Hepatocyte (in vitro differentiated cells): ENCODE measurements around the gene ENAM. TPM values are rescaled to one million over a fixed set of nuclear protein-coding genes. Genes with fewer than 3 reads are reported as not detected.

Experiments used
- DNase-seq: peaks from one replicate; pipeline ENCODE4 v3.0.0-alpha.2; 2016; ENCODE audit warnings: low spot score
- H2AFZ ChIP-seq: fragments of 200-600 bp; sonication (generic); 2 replicates; pipeline ENCODE4 v1.6.0; 2016; ENCODE audit warnings: antibody characterized with exemption, mild to moderate bottlenecking
- H3K27ac ChIP-seq: fragments of 200-600 bp; sonication (generic); 2 replicates; pipeline ENCODE4 v1.5.1; 2016; ENCODE audit warnings: mild to moderate bottlenecking
- H3K27me3 ChIP-seq: fragments of 200-600 bp; sonication (generic); 2 replicates; pipeline ENCODE4 v1.6.1; 2016
- H3K36me3 ChIP-seq: fragments of 200-600 bp; sonication (generic); replicated peaks from 2 replicates; pipeline ENCODE4 v1.5.1; 2016; ENCODE audit warnings: low read depth; ENCODE audit not compliant: insufficient read depth
- H3K4me1 ChIP-seq: fragments of 200-600 bp; sonication (generic); 2 replicates; pipeline ENCODE4 v1.5.1; 2016; ENCODE audit warnings: mild to moderate bottlenecking, moderate library complexity; ENCODE audit not compliant: insufficient read depth
- H3K4me2 ChIP-seq: fragments of 200-600 bp; sonication (generic); 2 replicates; pipeline ENCODE4 v1.6.0; 2016
- H3K4me3 ChIP-seq: fragments of 200-600 bp; sonication (generic); 2 replicates; pipeline ENCODE4 v1.5.1; 2016; ENCODE audit warnings: mild to moderate bottlenecking
- H3K79me2 ChIP-seq: fragments of 200-600 bp; sonication (generic); 2 replicates; pipeline ENCODE4 v1.6.0; 2017; ENCODE audit warnings: mild to moderate bottlenecking
- H3K9me2 ChIP-seq: fragments of 200-600 bp; sonication (generic); replicated peaks from 2 replicates; pipeline ENCODE4 v1.6.0; 2017; ENCODE audit warnings: mild to moderate bottlenecking; ENCODE audit not compliant: insufficient read depth
- H3K9me3 ChIP-seq: fragments of 200-600 bp; sonication (generic); 2 replicates; pipeline ENCODE4 v1.5.1; 2016; ENCODE audit warnings: low read depth, mild to moderate bottlenecking
- H4K20me1 ChIP-seq: fragments of 200-600 bp; sonication (generic); 2 replicates; pipeline ENCODE4 v1.6.0; 2016; ENCODE audit warnings: mild to moderate bottlenecking; ENCODE audit not compliant: insufficient read depth, poor library complexity, severe bottlenecking
- EZH2 ChIP-seq: fragments of 200-600 bp; sonication (generic); IDR thresholded peaks from 2 replicates; pipeline ENCODE4 v1.6.1; 2016; ENCODE audit warnings: antibody characterized with exemption, mild to moderate bottlenecking, borderline replicate concordance
- EZH2phosphoT487 ChIP-seq: fragments of 200-600 bp; sonication (generic); IDR thresholded peaks from one replicate; pipeline ENCODE4 v1.6.1; 2018; ENCODE audit warnings: antibody characterized with exemption, mild to moderate bottlenecking, low read depth, moderate library complexity; ENCODE audit not compliant: unreplicated experiment, severe bottlenecking
- WGBS: methylation state at CpG from one replicate; pipeline ENCODE4 v1.1.6; 2016; ENCODE audit warnings: low lambda C conversion rate; ENCODE audit errors: missing lambda C conversion rate; 5-methylcytosine and 5-hydroxymethylcytosine counted together
- polyA plus RNA-seq: library from polyadenylated mRNA; unstranded; fragments of >200 nt; fragmentation: Nextera tagmentation; extraction: Ambion mirVana; gene quantifications from 2 replicates; pipeline ENCODE4 v1.2.1, GENCODE V29; 2016
- total RNA-seq: library from RNA; depleted of rRNA; stranded (reverse); fragments of >200 nt; gene quantifications from 2 replicates; pipeline ENCODE4 v1.2.3, GENCODE V29; 2014
- TF ChIP-seq, protein P1 (sequence below): fragments of 200-600 bp; sonication (generic); IDR thresholded peaks from 2 replicates; pipeline ENCODE4 v1.5.1; 2016; ENCODE audit warnings: antibody characterized with exemption, mild to moderate bottlenecking; ENCODE audit not compliant: poor library complexity

Gene ENAM, protein sequence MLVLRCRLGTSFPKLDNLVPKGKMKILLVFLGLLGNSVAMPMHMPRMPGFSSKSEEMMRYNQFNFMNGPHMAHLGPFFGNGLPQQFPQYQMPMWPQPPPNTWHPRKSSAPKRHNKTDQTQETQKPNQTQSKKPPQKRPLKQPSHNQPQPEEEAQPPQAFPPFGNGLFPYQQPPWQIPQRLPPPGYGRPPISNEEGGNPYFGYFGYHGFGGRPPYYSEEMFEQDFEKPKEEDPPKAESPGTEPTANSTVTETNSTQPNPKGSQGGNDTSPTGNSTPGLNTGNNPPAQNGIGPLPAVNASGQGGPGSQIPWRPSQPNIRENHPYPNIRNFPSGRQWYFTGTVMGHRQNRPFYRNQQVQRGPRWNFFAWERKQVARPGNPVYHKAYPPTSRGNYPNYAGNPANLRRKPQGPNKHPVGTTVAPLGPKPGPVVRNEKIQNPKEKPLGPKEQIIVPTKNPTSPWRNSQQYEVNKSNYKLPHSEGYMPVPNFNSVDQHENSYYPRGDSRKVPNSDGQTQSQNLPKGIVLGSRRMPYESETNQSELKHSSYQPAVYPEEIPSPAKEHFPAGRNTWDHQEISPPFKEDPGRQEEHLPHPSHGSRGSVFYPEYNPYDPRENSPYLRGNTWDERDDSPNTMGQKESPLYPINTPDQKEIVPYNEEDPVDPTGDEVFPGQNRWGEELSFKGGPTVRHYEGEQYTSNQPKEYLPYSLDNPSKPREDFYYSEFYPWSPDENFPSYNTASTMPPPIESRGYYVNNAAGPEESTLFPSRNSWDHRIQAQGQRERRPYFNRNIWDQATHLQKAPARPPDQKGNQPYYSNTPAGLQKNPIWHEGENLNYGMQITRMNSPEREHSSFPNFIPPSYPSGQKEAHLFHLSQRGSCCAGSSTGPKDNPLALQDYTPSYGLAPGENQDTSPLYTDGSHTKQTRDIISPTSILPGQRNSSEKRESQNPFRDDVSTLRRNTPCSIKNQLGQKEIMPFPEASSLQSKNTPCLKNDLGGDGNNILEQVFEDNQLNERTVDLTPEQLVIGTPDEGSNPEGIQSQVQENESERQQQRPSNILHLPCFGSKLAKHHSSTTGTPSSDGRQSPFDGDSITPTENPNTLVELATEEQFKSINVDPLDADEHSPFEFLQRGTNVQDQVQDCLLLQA
- total RNA-seq (0.20 and 4.4 TPM in 2 replicates), polyA plus RNA-seq (0.64 TPM in 1 of 2 replicates, not detected in the other)

DNA sequence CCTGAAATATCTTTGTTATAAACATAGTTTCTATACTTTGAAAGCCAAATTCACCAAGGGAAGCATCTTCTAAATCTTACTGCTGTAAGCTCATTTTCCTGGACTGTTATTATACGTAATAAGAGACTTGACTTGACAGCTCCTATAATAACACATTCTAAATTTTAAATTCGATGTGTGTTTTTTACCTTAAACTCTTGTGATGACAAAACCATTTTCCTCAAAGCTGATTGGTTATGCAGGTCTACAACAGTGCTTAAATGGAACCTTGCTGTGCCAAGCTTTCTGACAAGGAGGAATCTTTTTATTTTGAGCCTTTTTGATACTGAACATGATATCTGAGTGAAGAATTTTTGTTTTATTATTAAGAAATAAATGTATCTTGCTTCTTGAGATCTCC, at the start of gene ENAM:
TSS of gene ENAM (plus strand) at position 301 of the 400 bp plus-strand sequence. CDS start 757 bp downstream, outside the sequence.
- Histone ChIP-seq H3K27me3 (no peaks in the 10 kb centered on the region), H3K9me2 (no peaks in the 10 kb centered on the region), H3K79me2 (no peaks in the 10 kb centered on the region), H3K9me3 (no peaks in the 10 kb centered on the region), H4K20me1 (no peaks in the 10 kb centered on the region), H3K4me3 (no peak within 1 kb of the TSS), H3K36me3 (no peaks in the 10 kb centered on the region), H3K4me2 (no peak within 1 kb of the TSS), H2AFZ (no peak within 1 kb of the TSS), H3K27ac (no peak within 1 kb of the TSS), H3K4me1 (no peaks in the 10 kb centered on the region)
- 93% methylated on average over 2 of the region's 2 CpGs for WGBS
- TF ChIP-seq EZH2 (no peak), EZH2phosphoT487 (no peak)
- TF ChIP-seq, protein P1, sequence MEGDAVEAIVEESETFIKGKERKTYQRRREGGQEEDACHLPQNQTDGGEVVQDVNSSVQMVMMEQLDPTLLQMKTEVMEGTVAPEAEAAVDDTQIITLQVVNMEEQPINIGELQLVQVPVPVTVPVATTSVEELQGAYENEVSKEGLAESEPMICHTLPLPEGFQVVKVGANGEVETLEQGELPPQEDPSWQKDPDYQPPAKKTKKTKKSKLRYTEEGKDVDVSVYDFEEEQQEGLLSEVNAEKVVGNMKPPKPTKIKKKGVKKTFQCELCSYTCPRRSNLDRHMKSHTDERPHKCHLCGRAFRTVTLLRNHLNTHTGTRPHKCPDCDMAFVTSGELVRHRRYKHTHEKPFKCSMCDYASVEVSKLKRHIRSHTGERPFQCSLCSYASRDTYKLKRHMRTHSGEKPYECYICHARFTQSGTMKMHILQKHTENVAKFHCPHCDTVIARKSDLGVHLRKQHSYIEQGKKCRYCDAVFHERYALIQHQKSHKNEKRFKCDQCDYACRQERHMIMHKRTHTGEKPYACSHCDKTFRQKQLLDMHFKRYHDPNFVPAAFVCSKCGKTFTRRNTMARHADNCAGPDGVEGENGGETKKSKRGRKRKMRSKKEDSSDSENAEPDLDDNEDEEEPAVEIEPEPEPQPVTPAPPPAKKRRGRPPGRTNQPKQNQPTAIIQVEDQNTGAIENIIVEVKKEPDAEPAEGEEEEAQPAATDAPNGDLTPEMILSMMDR: no peak
- no peak for DNase-seq

DNA sequence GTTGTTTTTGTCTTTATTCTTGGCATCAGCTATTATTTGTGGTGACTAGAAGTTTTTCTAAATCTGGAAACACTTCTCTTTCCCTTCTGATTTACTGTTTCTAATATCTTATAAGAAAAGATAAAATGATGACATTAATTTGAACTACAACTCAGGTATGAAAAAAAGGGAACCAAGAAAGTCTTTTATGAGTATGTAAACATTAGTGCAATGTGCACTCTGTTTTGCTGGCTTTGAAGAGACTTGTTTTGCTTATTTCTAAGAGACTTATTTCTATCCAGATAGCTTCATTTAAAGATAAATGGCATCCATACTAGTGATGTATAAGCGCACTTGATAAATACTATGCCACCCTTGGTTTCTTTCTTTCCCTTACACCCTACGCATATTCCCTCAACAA, 46.6 kb upstream of the ENAM start:
- Histone ChIP-seq H3K9me3 (no peaks in the 10 kb centered on the region), H3K4me1 (no peaks in the 10 kb centered on the region), H3K27ac (no peak overlapping the region), H3K4me2 (no peak overlapping the region), H4K20me1 (no peaks in the 10 kb centered on the region), H3K9me2 (no peaks in the 10 kb centered on the region), H3K4me3 (no peak overlapping the region), H3K36me3 (no peaks in the 10 kb centered on the region), H2AFZ (no peak overlapping the region), H3K27me3 (no peaks in the 10 kb centered on the region), H3K79me2 (no peaks in the 10 kb centered on the region)
- WGBS: 100% methylated on average over 2 of the region's 2 CpGs
- TF ChIP-seq, protein P1: no peak
- TF ChIP-seq EZH2 (no peak), EZH2phosphoT487 (no peak)
- DNase-seq: no peak

DNA sequence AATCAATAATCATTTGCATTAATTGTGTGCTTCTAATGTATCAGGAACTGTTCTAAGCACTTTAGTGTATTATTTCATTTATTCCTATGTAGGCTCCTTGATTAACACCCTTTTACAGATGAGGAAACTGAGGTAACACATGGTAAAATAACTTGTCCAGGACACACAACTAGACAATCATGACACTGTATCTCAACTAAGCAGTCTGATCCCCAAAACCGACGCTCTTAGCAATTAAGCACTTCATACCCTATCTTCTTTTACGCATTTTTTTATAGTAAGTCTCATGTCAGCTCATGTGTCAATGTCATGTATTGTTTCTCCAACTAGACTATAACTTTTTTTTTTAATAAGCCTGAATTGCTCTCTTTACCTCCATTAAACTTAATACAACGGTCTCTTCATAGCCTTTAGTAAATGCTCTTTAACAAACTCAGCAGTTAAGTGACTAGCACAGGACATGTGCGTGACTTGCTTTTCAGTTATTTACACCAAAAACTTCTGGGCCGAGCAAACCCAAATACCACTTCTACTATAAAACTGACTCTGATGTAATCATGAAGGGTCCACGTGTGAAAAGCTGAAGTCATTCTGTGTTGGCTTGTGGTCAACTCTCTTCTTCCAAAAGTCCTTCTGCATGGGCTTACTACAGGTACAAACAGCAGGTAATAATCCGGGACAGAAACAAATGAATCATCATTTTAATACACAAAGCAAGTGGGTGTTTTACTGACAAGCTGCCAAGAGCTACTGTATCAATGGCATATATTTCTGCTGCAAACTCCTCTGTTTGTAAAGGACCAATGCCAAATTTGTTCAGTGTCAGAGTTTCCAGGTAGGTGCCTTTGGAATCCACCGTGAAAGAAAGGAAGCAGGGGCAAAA, 44.4 kb upstream of the ENAM start:
- Histone ChIP-seq H3K9me2 (no peaks in the 10 kb centered on the region), H3K79me2 (no peaks in the 10 kb centered on the region), H3K9me3 (no peaks in the 10 kb centered on the region), H4K20me1 (no peaks in the 10 kb centered on the region), H3K4me2 (no peak overlapping the region), H3K4me1 (no peaks in the 10 kb centered on the region), H3K27me3 (no peaks in the 10 kb centered on the region), H3K36me3 (no peaks in the 10 kb centered on the region), H2AFZ (no peak overlapping the region), H3K27ac (no peak overlapping the region), H3K4me3 (no peak overlapping the region)
- peak; percentile 10 for DNase-seq
- WGBS: 71% methylated on average over 9 of the region's 9 CpGs
- TF ChIP-seq EZH2phosphoT487 (no peak), EZH2 (no peak)
- TF ChIP-seq, protein P1: no peak
